Measurements from ENCODE around the gene TEX35. TPM values are rescaled to one million over a fixed set of nuclear protein-coding genes. Genes with fewer than 3 reads are reported as not detected.

Gene TEX35
- total RNA-seq, 2 donors from 2014 or later = not detected

DNA sequence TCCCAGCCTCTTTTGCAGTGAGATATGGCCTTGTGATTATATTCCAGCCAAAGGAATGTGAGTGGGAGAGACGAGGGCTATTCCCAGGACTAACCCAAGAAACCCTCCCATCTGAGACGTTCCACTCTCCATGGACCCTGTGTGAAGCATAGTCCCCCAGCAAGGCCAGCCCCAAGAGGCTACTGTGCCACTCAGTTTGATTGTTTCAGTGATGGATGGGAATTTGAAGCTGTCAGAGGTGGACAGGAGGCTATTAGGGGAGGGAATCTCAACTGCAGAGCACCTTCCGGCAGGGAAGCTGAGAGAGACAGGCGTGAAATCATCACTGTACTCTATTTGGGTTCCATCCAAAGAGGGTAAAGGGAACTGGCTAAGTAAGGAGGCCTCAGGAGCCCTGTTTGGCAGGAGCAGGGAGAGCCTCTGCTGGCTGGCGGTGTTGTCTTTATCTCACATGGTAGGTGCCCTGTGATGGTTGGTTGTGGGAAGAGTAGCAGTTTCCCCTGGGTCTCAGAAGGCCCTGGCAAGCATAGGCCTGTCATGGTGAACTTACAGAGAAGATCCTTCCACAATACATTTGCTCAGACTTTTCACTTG is 3.4 kb upstream of the TEX35 start:
- TF ChIP-seq, protein P1, sequence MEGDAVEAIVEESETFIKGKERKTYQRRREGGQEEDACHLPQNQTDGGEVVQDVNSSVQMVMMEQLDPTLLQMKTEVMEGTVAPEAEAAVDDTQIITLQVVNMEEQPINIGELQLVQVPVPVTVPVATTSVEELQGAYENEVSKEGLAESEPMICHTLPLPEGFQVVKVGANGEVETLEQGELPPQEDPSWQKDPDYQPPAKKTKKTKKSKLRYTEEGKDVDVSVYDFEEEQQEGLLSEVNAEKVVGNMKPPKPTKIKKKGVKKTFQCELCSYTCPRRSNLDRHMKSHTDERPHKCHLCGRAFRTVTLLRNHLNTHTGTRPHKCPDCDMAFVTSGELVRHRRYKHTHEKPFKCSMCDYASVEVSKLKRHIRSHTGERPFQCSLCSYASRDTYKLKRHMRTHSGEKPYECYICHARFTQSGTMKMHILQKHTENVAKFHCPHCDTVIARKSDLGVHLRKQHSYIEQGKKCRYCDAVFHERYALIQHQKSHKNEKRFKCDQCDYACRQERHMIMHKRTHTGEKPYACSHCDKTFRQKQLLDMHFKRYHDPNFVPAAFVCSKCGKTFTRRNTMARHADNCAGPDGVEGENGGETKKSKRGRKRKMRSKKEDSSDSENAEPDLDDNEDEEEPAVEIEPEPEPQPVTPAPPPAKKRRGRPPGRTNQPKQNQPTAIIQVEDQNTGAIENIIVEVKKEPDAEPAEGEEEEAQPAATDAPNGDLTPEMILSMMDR (conservative IDR thresholded peaks at IDR 0.05) = no peak
- Mint-ChIP-seq H3K4me1 (peaks cover 16% of the 10 kb centered on the region), H3K9me3 (no peaks in the 10 kb centered on the region), H3K36me3 (ENCODE audit: low read depth) (no peaks in the 10 kb centered on the region), H3K27me3 (ENCODE audit: insufficient read depth) (peaks cover 36% of the 10 kb centered on the region), H3K27ac (no peak overlapping the region), H3K4me3 (no peak overlapping the region)
- H3K27ac ChIP-seq (ENCODE audit: low read depth, low read length) = peak overlapping the region; percentile 52
- no peak overlapping the region for H3K9ac ChIP-seq (ENCODE audit: extremely low read depth, low read length, poor library complexity, severe bottlenecking)
- H3K9me3 ChIP-seq (ENCODE audit: control insufficient read depth, low read length) = no peaks in the 10 kb centered on the region
- peaks cover 5% of the 10 kb centered on the region for H3K4me1 ChIP-seq (ENCODE audit: control insufficient read depth, insufficient read depth, low read length)
- DNase-seq = no peak
- no peak overlapping the region for H3K4me3 ChIP-seq (ENCODE audit: low read length)
- peaks cover 53% of the 10 kb centered on the region for H3K27me3 ChIP-seq (ENCODE audit: control insufficient read depth, insufficient read depth, low read length, poor library complexity, severe bottlenecking)
- WGBS, 2 experiments (ENCODE audit: insufficient coverage in 1 of 2, insufficient read length in 1 of 2) = 78 to 88% methylated on average over 2 to 5 of the region's 5 CpGs
- H3K36me3 ChIP-seq (ENCODE audit: control insufficient read depth, insufficient read depth, low read length) = no peaks in the 10 kb centered on the region

DNA sequence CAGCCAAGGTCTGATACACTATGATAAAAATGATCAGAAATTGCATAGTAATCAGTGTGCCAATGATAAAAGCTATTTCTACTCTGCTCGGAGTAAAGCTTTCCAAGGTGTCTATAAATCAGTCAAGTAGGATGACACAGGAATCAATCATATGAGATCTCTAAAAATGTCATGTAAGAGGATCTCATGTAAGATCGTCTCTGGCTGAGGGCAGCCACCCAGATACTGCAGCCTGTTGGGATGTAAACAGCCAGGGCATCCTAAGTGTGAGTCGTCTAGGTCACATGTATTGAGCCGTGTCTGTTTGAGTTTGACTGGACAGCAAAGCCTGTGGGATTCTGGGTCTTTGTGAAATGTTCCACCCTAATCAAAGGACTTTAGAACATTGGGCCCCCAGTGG is 2.8 kb upstream of the TEX35 start:
- Histone ChIP-seq H3K9me3 (ENCODE audit: control insufficient read depth, low read length) (no peaks in the 10 kb centered on the region), H3K4me1 (ENCODE audit: control insufficient read depth, insufficient read depth, low read length) (peaks cover 5% of the 10 kb centered on the region), H3K36me3 (ENCODE audit: control insufficient read depth, insufficient read depth, low read length) (no peaks in the 10 kb centered on the region), H3K27me3 (ENCODE audit: control insufficient read depth, insufficient read depth, low read length, poor library complexity, severe bottlenecking) (peaks cover 46% of the 10 kb centered on the region), H3K27ac (ENCODE audit: low read depth, low read length) (no peak overlapping the region), H3K4me3 (ENCODE audit: low read length) (no peak overlapping the region), H3K9ac (ENCODE audit: extremely low read depth, low read length, poor library complexity, severe bottlenecking) (no peak overlapping the region)
- H3K4me1 Mint-ChIP-seq = peaks cover 16% of the 10 kb centered on the region
- peaks cover 29% of the 10 kb centered on the region for H3K27me3 Mint-ChIP-seq (ENCODE audit: insufficient read depth)
- 87 to 92% methylated on average over 2 to 4 of the region's 4 CpGs for WGBS, 2 experiments (ENCODE audit: insufficient coverage in 1 of 2, insufficient read length in 1 of 2)
- H3K27ac Mint-ChIP-seq = no peak overlapping the region
- no peak overlapping the region for H3K4me3 Mint-ChIP-seq
- TF ChIP-seq, protein P1 (conservative IDR thresholded peaks at IDR 0.05) = no peak
- DNase-seq = no peak
- no peaks in the 10 kb centered on the region for H3K9me3 Mint-ChIP-seq
- no peaks in the 10 kb centered on the region for H3K36me3 Mint-ChIP-seq (ENCODE audit: low read depth)

DNA sequence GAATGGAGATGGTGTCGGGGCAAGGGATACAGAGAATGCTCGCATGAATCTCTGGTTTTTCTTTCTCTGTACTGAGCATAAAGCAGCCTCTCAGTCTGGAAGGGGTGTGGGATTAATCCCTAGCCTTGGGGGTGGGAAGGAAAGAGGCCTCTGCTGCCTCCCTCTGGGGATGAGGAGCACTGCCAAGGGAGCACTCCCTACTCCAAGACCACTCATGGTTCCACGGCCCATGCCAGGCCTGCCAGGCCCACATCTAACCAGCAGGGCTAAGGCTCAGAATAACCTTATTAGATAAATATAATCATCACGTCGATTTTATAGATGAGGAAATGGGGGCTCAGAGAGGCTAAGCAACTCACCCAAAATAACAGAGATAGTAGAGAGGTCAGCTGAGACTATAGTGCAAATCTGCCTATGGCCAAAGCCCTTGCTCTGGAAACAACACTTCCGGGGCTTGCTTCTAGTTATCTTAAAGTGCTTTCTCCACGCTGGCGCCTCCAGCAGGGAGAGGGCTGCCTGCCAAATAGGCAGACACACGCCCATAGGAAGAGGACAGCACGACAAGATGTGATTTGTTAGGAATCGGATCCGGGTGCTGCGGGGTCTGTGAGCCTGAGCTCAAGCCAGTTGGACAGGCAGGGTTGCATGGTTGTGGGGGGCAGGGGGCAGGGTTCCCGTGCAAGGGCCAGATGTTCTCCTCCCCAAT is 522 bp downstream of the TEX35 start:
- no peaks in the 10 kb centered on the region for H3K36me3 Mint-ChIP-seq (ENCODE audit: low read depth)
- Histone ChIP-seq H3K4me1 (ENCODE audit: control insufficient read depth, insufficient read depth, low read length) (no peaks in the 10 kb centered on the region), H3K4me3 (ENCODE audit: low read length) (no peak overlapping the region), H3K9ac (ENCODE audit: extremely low read depth, low read length, poor library complexity, severe bottlenecking) (no peak overlapping the region), H3K36me3 (ENCODE audit: control insufficient read depth, insufficient read depth, low read length) (no peaks in the 10 kb centered on the region), H3K9me3 (ENCODE audit: control insufficient read depth, low read length) (no peaks in the 10 kb centered on the region), H3K27me3 (ENCODE audit: control insufficient read depth, insufficient read depth, low read length, poor library complexity, severe bottlenecking) (peaks cover 27% of the 10 kb centered on the region), H3K27ac (ENCODE audit: low read depth, low read length) (no peak overlapping the region)
- no peaks in the 10 kb centered on the region for H3K9me3 Mint-ChIP-seq
- no peak overlapping the region for H3K27ac Mint-ChIP-seq
- TF ChIP-seq, protein P1 (conservative IDR thresholded peaks at IDR 0.05) = peak; percentile 44
- peaks cover 8% of the 10 kb centered on the region for H3K4me1 Mint-ChIP-seq
- H3K4me3 Mint-ChIP-seq = no peak overlapping the region
- 89 to 90% methylated on average over 5 to 14 of the region's 14 CpGs for WGBS, 2 experiments (ENCODE audit: insufficient coverage in 1 of 2, insufficient read length in 1 of 2)
- H3K27me3 Mint-ChIP-seq (ENCODE audit: insufficient read depth) = peaks cover 6% of the 10 kb centered on the region
- DNase-seq = peak; percentile 63
